DND-41 (cell line): ENCODE results near the gene CBR1.

Experiments
- CTCF ChIP-seq: IDR thresholded peaks from 2 replicates; pipeline ENCODE4 v1.5.1; 2012; ENCODE audit warnings: borderline replicate concordance, low read length, moderate library complexity, mild to moderate bottlenecking; ENCODE audit not compliant: poor library complexity, severe bottlenecking; ENCODE audit errors: extremely low read depth
- EZH2 ChIP-seq: IDR thresholded peaks from 3 replicates; pipeline ENCODE4 v1.6.1; 2012; ENCODE audit warnings: borderline replicate concordance, low read depth, mild to moderate bottlenecking, moderate library complexity, low read length, inconsistent platforms; ENCODE audit not compliant: severe bottlenecking

GRCh38 chr21:36097427-36098181 lies 27.8 kb downstream of the CBR1 start:
- TF ChIP-seq CTCF (no peak), EZH2 (no peak)
